Astrocyte (in vitro differentiated cells and primary cell): ENCODE measurements around the gene STT3B. TPM values are rescaled to one million over a fixed set of nuclear protein-coding genes. Genes with fewer than 3 reads are reported as not detected.

ENCODE experiments used
- DNase-seq: peaks from one replicate; pipeline ENCODE4 v3.0.0-alpha.2; 2010; ENCODE audit warnings: low read depth
- FAIRE-seq: peaks from 2 replicates; lab custom pipeline; 2011; peaks lifted over from hg19 to GRCh38; lab: Jason Lieb, UNC
- H2AFZ ChIP-seq: 2 replicates; pipeline ENCODE4 v1.6.0; 2012; ENCODE audit warnings: low read depth, low read length, inconsistent platforms
- H3K27ac ChIP-seq: 2 replicates; pipeline ENCODE4 v1.5.1; 2011; ENCODE audit warnings: low read depth, low read length, inconsistent platforms
- H3K27me3 ChIP-seq: 2 replicates; pipeline ENCODE4 v1.6.0; 2011; ENCODE audit warnings: low read length, inconsistent platforms; ENCODE audit not compliant: insufficient read depth
- H3K36me3 ChIP-seq: 2 replicates; pipeline ENCODE4 v1.5.1; 2011; ENCODE audit warnings: low read length, inconsistent platforms; ENCODE audit not compliant: insufficient read depth
- H3K4me1 ChIP-seq: 2 replicates; pipeline ENCODE4 v1.5.1; 2011; ENCODE audit warnings: low read length, inconsistent platforms; ENCODE audit not compliant: insufficient read depth
- H3K4me2 ChIP-seq: 2 replicates; pipeline ENCODE4 v1.6.0; 2012; ENCODE audit warnings: low read length, inconsistent platforms
- H3K4me3 ChIP-seq: 2 replicates; pipeline ENCODE4 v1.5.1; 2011; ENCODE audit warnings: low read depth, mild to moderate bottlenecking, low read length, inconsistent platforms; ENCODE audit not compliant: insufficient read depth
- H3K79me2 ChIP-seq: 2 replicates; pipeline ENCODE4 v1.6.0; 2012; ENCODE audit warnings: mild to moderate bottlenecking, low read length, inconsistent platforms; ENCODE audit not compliant: insufficient read depth
- H3K9ac ChIP-seq: 2 replicates; pipeline ENCODE4 v1.6.0; 2012; ENCODE audit warnings: mild to moderate bottlenecking, low read length, inconsistent platforms
- H3K9me3 ChIP-seq: 2 replicates; pipeline ENCODE4 v1.5.1; 2012; ENCODE audit warnings: low read depth, mild to moderate bottlenecking, low read length, inconsistent platforms; ENCODE audit not compliant: insufficient read depth
- H4K20me1 ChIP-seq: 2 replicates; pipeline ENCODE4 v1.6.0; 2012; ENCODE audit warnings: low read length, inconsistent platforms; ENCODE audit not compliant: insufficient read depth
- H3K27ac Mint-ChIP-seq: one replicate; pipeline ENCODE4 v1.8.0; 2021; ENCODE audit warnings: mild to moderate bottlenecking, mixed read lengths; ENCODE audit not compliant: unreplicated experiment
- H3K27me3 Mint-ChIP-seq: one replicate; pipeline ENCODE4 v1.8.0; 2021; ENCODE audit warnings: low read depth, mixed read lengths; ENCODE audit not compliant: unreplicated experiment
- H3K36me3 Mint-ChIP-seq: one replicate; pipeline ENCODE4 v1.8.0; 2021; ENCODE audit warnings: low read depth, mixed read lengths; ENCODE audit not compliant: unreplicated experiment
- H3K4me1 Mint-ChIP-seq: one replicate; pipeline ENCODE4 v1.8.0; 2021; ENCODE audit warnings: low read depth, mixed read lengths; ENCODE audit not compliant: unreplicated experiment
- H3K4me3 Mint-ChIP-seq: one replicate; pipeline ENCODE4 v1.8.0; 2021; ENCODE audit warnings: mild to moderate bottlenecking, moderate library complexity, mixed read lengths; ENCODE audit not compliant: unreplicated experiment
- H3K9me3 Mint-ChIP-seq: one replicate; pipeline ENCODE4 v1.8.0; 2021; ENCODE audit warnings: mild to moderate bottlenecking, mixed read lengths; ENCODE audit not compliant: unreplicated experiment
- CTCF ChIP-seq: IDR thresholded peaks from 2 replicates; pipeline ENCODE4 v1.5.1; 2011; ENCODE audit warnings: low read depth, mild to moderate bottlenecking, inconsistent platforms, low read length, moderate library complexity; ENCODE audit not compliant: insufficient read depth
- EZH2 ChIP-seq: IDR thresholded peaks from 2 replicates; pipeline ENCODE4 v1.6.1; 2012; ENCODE audit warnings: mild to moderate bottlenecking, low read length, inconsistent platforms; ENCODE audit not compliant: insufficient read depth
- total RNA-seq: library from RNA; stranded (reverse); gene quantifications from 2 replicates; pipeline ENCODE4 v1.2.1, GENCODE V29; 2021

Gene STT3B
- total RNA-seq, 1 donor from 2014 or later: 156 TPM

- Mint-ChIP-seq H3K4me1 (peaks cover 14% of the 10 kb centered on the region), H3K4me3 (no peak overlapping the region), H3K27ac (no peak overlapping the region), H3K36me3 (peaks cover 2% of the 10 kb centered on the region), H3K27me3 (no peaks in the 10 kb centered on the region), H3K9me3 (no peaks in the 10 kb centered on the region)
- Histone ChIP-seq H4K20me1 (peaks cover 92% of the 10 kb centered on the region), H3K4me3 (no peak overlapping the region), H3K27me3 (no peaks in the 10 kb centered on the region), H3K4me2 (no peak overlapping the region), H3K9ac (no peak overlapping the region), H3K79me2 (peaks cover 97% of the 10 kb centered on the region), H3K4me1 (no peaks in the 10 kb centered on the region), H3K9me3 (no peaks in the 10 kb centered on the region), H3K27ac (no peak overlapping the region), H3K36me3 (no peaks in the 10 kb centered on the region), H2AFZ (no peak overlapping the region)
- TF ChIP-seq CTCF (no peak), EZH2 (no peak)
- FAIRE-seq (no peak), DNase-seq (no peak)
Measured at GRCh38 chr3:31555204-31555603, 22.5 kb downstream of the STT3B start.

- no peak for TF ChIP-seq CTCF
- no peak for TF ChIP-seq EZH2
- no peak for FAIRE-seq
- no peak for DNase-seq
- Histone ChIP-seq H3K27me3 (no peaks in the 10 kb centered on the region), H3K4me2 (no peak overlapping the region), H3K4me1 (no peaks in the 10 kb centered on the region), H3K4me3 (no peak overlapping the region), H3K9me3 (no peaks in the 10 kb centered on the region), H2AFZ (no peak overlapping the region), H4K20me1 (peaks cover 90% of the 10 kb centered on the region), H3K79me2 (peaks cover 98% of the 10 kb centered on the region), H3K27ac (no peak overlapping the region), H3K36me3 (no peaks in the 10 kb centered on the region), H3K9ac (no peak overlapping the region)
- no peaks in the 10 kb centered on the region for H3K27me3 Mint-ChIP-seq
- H3K4me1 Mint-ChIP-seq: peaks cover 16% of the 10 kb centered on the region
- H3K27ac Mint-ChIP-seq: no peak overlapping the region
- no peak overlapping the region for H3K4me3 Mint-ChIP-seq
- H3K36me3 Mint-ChIP-seq: peaks cover 3% of the 10 kb centered on the region
- no peaks in the 10 kb centered on the region for H3K9me3 Mint-ChIP-seq
Measured at GRCh38 chr3:31559872-31560534, 27.3 kb downstream of the STT3B start.

- DNase-seq (no peak), FAIRE-seq (no peak)
- no peak overlapping the region for H3K27ac ChIP-seq
- no peaks in the 10 kb centered on the region for H3K27me3 ChIP-seq
- Mint-ChIP-seq H3K4me1 (peaks cover 24% of the 10 kb centered on the region), H3K36me3 (peaks cover 3% of the 10 kb centered on the region), H3K4me3 (no peak overlapping the region), H3K27me3 (no peaks in the 10 kb centered on the region), H3K27ac (no peak overlapping the region), H3K9me3 (no peaks in the 10 kb centered on the region)
- H3K79me2 ChIP-seq: peaks cover 98% of the 10 kb centered on the region
- no peak overlapping the region for H2AFZ ChIP-seq
- TF ChIP-seq CTCF (no peak), EZH2 (no peak)
- no peak overlapping the region for H3K4me3 ChIP-seq
- no peaks in the 10 kb centered on the region for H3K36me3 ChIP-seq
- no peak overlapping the region for H3K4me2 ChIP-seq
- no peak overlapping the region for H3K9ac ChIP-seq
- no peaks in the 10 kb centered on the region for H3K4me1 ChIP-seq
- H3K9me3 ChIP-seq: no peaks in the 10 kb centered on the region
- H4K20me1 ChIP-seq: peaks cover 91% of the 10 kb centered on the region
Measured at GRCh38 chr3:31561891-31562290, 29.2 kb downstream of the STT3B start.
